Coronary artery (tissue), 2 donors: Measurements from ENCODE around the gene ANKRD6.
A peak's percentile ranks its signal among the peaks of the same experiment; 100 is the strongest.

Experiments used
- DNase-seq: peaks from one replicate; pipeline ENCODE4 v3.0.0-alpha.2; 2017; ENCODE audit warnings: low spot score
- H3K27ac ChIP-seq, 2 donors: fragments of 200-600 bp; sonication (generic); one replicate each; pipeline ENCODE4 v1.5.1; 2016 to 2019
- H3K4me3 ChIP-seq: fragments of 200-600 bp; sonication (generic); 2 replicates; pipeline ENCODE4 v1.5.1; 2016; ENCODE audit warnings: mild to moderate bottlenecking, moderate library complexity
- TF ChIP-seq, protein P1 (sequence below): fragments of 200-600 bp; sonication (generic); IDR thresholded peaks from one replicate; pipeline ENCODE4 v1.5.1; 2019; ENCODE audit warnings: antibody characterized with exemption

ANKRD6 gene

DNA sequence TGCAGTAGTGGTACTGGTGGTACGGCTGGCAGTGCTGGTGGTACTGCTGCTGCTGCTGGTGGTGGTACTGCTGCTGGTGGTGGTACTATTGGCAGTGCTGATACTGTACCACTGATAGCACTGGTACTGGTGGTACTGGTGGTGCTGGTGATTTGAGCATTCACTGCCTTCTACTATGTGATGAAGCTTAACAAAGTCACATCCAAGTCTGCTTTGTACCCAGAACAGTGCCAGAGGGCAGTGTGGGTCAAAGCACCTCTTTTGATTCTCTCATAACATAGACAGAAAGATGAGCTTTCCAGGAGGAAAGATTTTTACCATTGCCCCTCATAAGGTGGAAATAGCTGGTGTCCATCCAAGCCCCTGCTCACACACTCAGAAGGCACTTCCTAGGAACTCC lies 48.7 kb downstream of the ANKRD6 start:
- DNase-seq: no peak
- Histone ChIP-seq H3K27ac (peak overlapping the region; percentile 62 to 84), H3K4me3 (peak overlapping the region; percentile 39)
- TF ChIP-seq, protein P1, sequence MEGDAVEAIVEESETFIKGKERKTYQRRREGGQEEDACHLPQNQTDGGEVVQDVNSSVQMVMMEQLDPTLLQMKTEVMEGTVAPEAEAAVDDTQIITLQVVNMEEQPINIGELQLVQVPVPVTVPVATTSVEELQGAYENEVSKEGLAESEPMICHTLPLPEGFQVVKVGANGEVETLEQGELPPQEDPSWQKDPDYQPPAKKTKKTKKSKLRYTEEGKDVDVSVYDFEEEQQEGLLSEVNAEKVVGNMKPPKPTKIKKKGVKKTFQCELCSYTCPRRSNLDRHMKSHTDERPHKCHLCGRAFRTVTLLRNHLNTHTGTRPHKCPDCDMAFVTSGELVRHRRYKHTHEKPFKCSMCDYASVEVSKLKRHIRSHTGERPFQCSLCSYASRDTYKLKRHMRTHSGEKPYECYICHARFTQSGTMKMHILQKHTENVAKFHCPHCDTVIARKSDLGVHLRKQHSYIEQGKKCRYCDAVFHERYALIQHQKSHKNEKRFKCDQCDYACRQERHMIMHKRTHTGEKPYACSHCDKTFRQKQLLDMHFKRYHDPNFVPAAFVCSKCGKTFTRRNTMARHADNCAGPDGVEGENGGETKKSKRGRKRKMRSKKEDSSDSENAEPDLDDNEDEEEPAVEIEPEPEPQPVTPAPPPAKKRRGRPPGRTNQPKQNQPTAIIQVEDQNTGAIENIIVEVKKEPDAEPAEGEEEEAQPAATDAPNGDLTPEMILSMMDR: no peak

DNA sequence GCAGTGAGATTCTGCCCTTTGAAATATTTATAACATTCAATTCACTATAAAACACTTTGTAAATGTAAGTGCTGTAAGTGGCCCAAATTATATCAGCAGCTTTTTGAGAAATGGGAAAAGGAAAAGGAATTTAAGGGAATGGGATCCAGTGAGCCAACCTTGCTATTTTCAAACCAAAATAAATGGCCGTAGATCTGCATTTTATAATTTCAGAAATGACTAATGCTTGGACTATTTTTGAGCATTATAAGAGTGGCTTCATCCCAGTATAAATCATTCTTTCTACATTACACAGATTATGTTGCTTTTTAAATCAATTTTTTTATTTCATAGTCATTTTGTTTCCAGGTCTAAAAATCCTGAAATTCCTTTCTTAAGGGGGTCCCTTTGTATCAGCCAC lies 49.2 kb downstream of the ANKRD6 start:
- DNase-seq: no peak
- TF ChIP-seq, protein P1: no peak
- peak overlapping the region; percentile 62 to 86 for H3K27ac ChIP-seq
- peak overlapping the region; percentile 42 for H3K4me3 ChIP-seq

GRCh38 chr6:89483111-89483720 lies 50.3 kb downstream of the ANKRD6 start:
- no peak for DNase-seq
- Histone ChIP-seq H3K4me3 (peak overlapping the region; percentile 42), H3K27ac (peak overlapping the region; percentile 62 to 86)
- TF ChIP-seq, protein P1: no peak

GRCh38 chr6:89485320-89485719 lies 52.4 kb downstream of the ANKRD6 start:
- H3K27ac ChIP-seq: peak overlapping the region in 1 of 2 donors; percentile 39
- no peak overlapping the region for H3K4me3 ChIP-seq
- TF ChIP-seq, protein P1: no peak
- no peak for DNase-seq

DNA sequence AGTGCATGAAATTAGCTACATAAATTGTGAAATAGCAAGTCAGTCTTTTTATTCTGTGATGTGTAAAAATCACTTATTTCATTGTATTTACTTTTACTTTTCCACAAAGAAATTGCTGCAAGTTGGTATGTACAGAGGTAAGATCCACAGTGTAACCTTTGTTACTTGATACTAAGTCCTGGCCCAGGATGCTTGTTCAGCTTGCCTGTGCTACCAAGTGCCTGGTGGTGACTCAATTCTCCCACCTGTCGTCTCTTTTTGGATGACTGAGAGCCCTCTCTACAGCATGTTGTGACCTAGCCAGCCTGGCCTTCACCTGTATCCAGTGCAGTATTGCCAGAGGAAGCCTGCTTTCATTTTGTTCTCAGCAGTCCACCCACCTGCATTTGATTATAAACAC lies 54.9 kb downstream of the ANKRD6 start:
- TF ChIP-seq, protein P1: no peak
- Histone ChIP-seq H3K4me3 (no peak overlapping the region), H3K27ac (no peak overlapping the region)
- no peak for DNase-seq

GRCh38 chr6:89488438-89488837 lies 55.5 kb downstream of the ANKRD6 start:
- DNase-seq: no peak
- no peak overlapping the region for H3K4me3 ChIP-seq
- TF ChIP-seq, protein P1: no peak
- H3K27ac ChIP-seq: no peak overlapping the region

DNA sequence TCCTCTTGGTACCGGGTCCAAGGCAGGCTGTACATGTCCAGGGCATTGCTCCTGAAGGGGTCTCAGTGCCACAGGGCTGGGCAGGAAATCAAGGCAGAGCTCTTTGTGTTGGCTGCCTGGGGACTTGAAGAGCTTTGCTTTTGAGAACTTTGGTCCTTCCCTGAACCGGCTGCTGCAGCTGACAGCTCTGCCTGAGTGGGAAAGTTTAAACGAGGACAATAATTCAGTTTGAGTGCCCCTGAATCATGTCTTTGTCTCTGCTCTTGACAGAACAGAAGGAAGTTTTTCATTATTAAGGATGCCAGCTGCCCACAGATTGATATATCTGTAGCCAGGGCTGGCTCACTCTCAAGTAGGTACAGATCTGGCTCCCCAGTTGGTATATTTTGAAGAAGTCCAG lies 56.1 kb downstream of the ANKRD6 start:
- Histone ChIP-seq H3K27ac (no peak overlapping the region), H3K4me3 (no peak overlapping the region)
- TF ChIP-seq, protein P1: no peak
- DNase-seq: no peak
